Lung (tissue), 12 donors: ENCODE results near the gene SHOX. TPM values are rescaled to one million over a fixed set of nuclear protein-coding genes. Genes with fewer than 3 reads are reported as not detected.

Experiments used
- ATAC-seq: fragments of 200-7000 bp; cut with Tn5 transposase; one replicate; pipeline ENCODE4 v1.9.1; 2020; ENCODE audit warnings: moderate number of reproducible peaks; ENCODE audit not compliant: insufficient read depth, low FRiP score
- DNase-seq, 3 donors: peaks; one replicate each; pipeline ENCODE4 v3.0.0-alpha.2; 2013 to 2017
- H3K27ac ChIP-seq, 2 donors: one replicate each; pipeline ENCODE4 v1.5.1; 2013; ENCODE audit warnings: mild to moderate bottlenecking in 2 of 2, moderate library complexity in 2 of 2, control low read depth in 1 of 2, inconsistent platforms in 1 of 2, low read depth in 1 of 2, low read length in 1 of 2
- H3K27me3 ChIP-seq, 3 donors: one replicate each; pipeline ENCODE4 v1.5.1; 2013; ENCODE audit warnings: low read length in 2 of 3; ENCODE audit not compliant: control insufficient read depth in 3 of 3, insufficient read depth in 3 of 3
- H3K36me3 ChIP-seq, 4 donors: one replicate each; pipeline ENCODE4 v1.5.1; 2013; ENCODE audit warnings: low read length in 4 of 4, mild to moderate bottlenecking in 1 of 4, moderate library complexity in 1 of 4; ENCODE audit not compliant: control insufficient read depth in 4 of 4, insufficient read depth in 4 of 4
- H3K4me1 ChIP-seq, 5 donors: one replicate each; pipeline ENCODE4 v1.5.1; 2013; ENCODE audit warnings: low read length in 5 of 5, mild to moderate bottlenecking in 2 of 5, moderate library complexity in 1 of 5; ENCODE audit not compliant: control insufficient read depth in 5 of 5, insufficient read depth in 5 of 5
- H3K4me3 ChIP-seq: one replicate; pipeline ENCODE4 v1.5.1; 2013; ENCODE audit warnings: mild to moderate bottlenecking, control low read depth, moderate library complexity
- H3K9ac ChIP-seq, 2 donors: one replicate each; pipeline ENCODE4 v1.5.1; 2013; ENCODE audit warnings: low read length in 2 of 2, control low read depth in 1 of 2; ENCODE audit not compliant: insufficient read depth in 1 of 2
- H3K9me3 ChIP-seq, 4 donors: one replicate each; pipeline ENCODE4 v1.5.1; 2013; ENCODE audit warnings: low read length in 3 of 4, mild to moderate bottlenecking in 1 of 4, moderate library complexity in 1 of 4; ENCODE audit not compliant: control insufficient read depth in 4 of 4, insufficient read depth in 3 of 4
- WGBS, 2 donors: extraction: QIAGEN DNeasy Blood & Tissue Kit; methylation state at CpG; one replicate each; pipeline ENCODE4 v1.1.7; 2013; 5-methylcytosine and 5-hydroxymethylcytosine counted together
- polyA plus RNA-seq, 2 donors: library from polyadenylated mRNA; stranded (reverse); fragments of 200-250 nt; gene quantifications; one replicate each; pipeline ENCODE4 v1.2.1, GENCODE V29; 2013
- total RNA-seq, 2 donors: library from RNA; depleted of rRNA in 1 of 2; stranded (reverse); fragments of >200 nt in 1 of 2; gene quantifications; one replicate each; pipeline ENCODE4 v1.2.1, GENCODE V29; 2014 to 2021
- TF ChIP-seq, protein P1 (sequence below): IDR thresholded peaks from 2 replicates; pipeline ENCODE4 v1.5.1; 2012; ENCODE audit warnings: mild to moderate bottlenecking; ENCODE audit errors: control extremely low read depth, extremely low read depth
- donor health status: control.
- donor health status: control.
- donor health status: Bipolar disorder and iron deficiency.
- donor health status: healthy.
- donor health status: DM: yes; HTN: yes; CAD: no.

SHOX gene
- total and polyA plus RNA-seq, 4 donors: not detected

DNA sequence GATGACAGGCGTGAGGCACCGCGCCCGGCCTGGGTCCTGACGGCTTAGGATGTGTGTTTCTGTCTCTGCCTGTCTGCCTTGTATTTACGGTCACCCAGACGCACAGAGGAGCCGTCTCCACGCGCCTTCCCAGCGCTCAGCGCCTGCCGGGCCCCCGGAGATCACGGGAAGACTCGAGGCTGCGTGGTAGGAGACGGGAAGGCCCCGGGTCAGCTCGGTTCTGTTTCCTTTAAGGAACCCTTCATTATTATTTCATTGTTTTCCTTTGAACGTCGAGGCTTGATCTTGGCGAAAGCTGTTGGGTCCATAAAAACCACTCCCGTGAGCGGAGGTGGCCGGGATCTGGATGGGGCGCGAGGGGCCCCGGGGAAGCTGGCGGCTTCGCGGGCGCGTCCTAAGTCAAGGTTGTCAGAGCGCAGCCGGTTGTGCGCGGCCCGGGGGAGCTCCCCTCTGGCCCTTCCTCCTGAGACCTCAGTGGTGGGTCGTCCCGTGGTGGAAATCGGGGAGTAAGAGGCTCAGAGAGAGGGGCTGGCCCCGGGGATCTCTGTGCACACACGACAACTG, 1.3 kb downstream of the SHOX start:
- no peak overlapping the region for H3K27ac ChIP-seq
- H3K4me3 ChIP-seq: no peak overlapping the region
- H3K9me3 ChIP-seq: peaks cover 0 to 12% (median 0%) of the 10 kb centered on the region in 4 donors
- DNase-seq (no peak), ATAC-seq (no peak)
- peaks cover 0 to 2% (median 0%) of the 10 kb centered on the region in 5 donors for H3K4me1 ChIP-seq
- peaks cover 48 to 77% (median 49%) of the 10 kb centered on the region in 3 donors for H3K27me3 ChIP-seq
- WGBS, 2 donors: 3% methylated on average over 44 of the region's 44 CpGs
- no peaks in the 10 kb centered on the region for H3K36me3 ChIP-seq
- TF ChIP-seq, protein P1, sequence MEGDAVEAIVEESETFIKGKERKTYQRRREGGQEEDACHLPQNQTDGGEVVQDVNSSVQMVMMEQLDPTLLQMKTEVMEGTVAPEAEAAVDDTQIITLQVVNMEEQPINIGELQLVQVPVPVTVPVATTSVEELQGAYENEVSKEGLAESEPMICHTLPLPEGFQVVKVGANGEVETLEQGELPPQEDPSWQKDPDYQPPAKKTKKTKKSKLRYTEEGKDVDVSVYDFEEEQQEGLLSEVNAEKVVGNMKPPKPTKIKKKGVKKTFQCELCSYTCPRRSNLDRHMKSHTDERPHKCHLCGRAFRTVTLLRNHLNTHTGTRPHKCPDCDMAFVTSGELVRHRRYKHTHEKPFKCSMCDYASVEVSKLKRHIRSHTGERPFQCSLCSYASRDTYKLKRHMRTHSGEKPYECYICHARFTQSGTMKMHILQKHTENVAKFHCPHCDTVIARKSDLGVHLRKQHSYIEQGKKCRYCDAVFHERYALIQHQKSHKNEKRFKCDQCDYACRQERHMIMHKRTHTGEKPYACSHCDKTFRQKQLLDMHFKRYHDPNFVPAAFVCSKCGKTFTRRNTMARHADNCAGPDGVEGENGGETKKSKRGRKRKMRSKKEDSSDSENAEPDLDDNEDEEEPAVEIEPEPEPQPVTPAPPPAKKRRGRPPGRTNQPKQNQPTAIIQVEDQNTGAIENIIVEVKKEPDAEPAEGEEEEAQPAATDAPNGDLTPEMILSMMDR: no peak
- H3K9ac ChIP-seq: no peak overlapping the region

DNA sequence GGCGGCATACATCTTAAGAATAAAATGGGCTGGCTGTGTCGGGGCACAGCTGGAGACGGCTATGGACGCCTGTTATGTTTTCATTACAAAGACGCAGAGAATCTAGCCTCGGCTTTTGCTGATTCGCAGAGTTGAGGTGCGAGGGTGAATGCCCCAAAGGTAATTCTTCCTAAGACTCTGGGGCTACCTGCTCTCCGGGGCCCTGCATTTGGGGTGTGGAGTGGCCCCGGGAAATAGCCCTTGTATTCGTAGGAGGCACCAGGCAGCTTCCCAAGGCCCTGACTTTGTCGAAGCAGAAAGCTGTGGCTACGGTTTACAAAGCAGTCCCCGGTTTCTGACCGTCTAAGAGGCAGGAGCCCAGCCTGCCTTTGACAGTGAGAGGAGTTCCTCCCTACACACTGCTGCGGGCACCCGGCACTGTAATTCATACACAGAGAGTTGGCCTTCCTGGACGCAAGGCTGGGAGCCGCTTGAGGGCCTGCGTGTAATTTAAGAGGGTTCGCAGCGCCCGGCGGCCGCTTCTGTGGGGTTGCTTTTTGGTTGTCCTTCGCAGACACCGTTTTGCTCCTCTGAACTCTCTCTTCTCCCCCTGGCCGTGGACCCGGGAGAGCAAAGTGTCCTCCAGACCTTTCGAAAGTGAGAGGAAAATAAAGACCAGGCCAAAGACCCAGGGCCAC, 1.9 kb downstream of the SHOX start:
- DNase-seq: no peak
- Histone ChIP-seq H3K9ac (no peak overlapping the region), H3K27ac (no peak overlapping the region), H3K4me3 (no peak overlapping the region), H3K36me3 (no peaks in the 10 kb centered on the region), H3K9me3 (peaks cover 0 to 12% (median 0%) of the 10 kb centered on the region in 4 donors), H3K27me3 (peaks cover 48 to 77% (median 49%) of the 10 kb centered on the region in 3 donors), H3K4me1 (peaks cover 0 to 2% (median 0%) of the 10 kb centered on the region in 5 donors)
- TF ChIP-seq, protein P1: no peak
- no peak for ATAC-seq
- 1% methylated on average over 30 of the region's 30 CpGs for WGBS, 2 donors

DNA sequence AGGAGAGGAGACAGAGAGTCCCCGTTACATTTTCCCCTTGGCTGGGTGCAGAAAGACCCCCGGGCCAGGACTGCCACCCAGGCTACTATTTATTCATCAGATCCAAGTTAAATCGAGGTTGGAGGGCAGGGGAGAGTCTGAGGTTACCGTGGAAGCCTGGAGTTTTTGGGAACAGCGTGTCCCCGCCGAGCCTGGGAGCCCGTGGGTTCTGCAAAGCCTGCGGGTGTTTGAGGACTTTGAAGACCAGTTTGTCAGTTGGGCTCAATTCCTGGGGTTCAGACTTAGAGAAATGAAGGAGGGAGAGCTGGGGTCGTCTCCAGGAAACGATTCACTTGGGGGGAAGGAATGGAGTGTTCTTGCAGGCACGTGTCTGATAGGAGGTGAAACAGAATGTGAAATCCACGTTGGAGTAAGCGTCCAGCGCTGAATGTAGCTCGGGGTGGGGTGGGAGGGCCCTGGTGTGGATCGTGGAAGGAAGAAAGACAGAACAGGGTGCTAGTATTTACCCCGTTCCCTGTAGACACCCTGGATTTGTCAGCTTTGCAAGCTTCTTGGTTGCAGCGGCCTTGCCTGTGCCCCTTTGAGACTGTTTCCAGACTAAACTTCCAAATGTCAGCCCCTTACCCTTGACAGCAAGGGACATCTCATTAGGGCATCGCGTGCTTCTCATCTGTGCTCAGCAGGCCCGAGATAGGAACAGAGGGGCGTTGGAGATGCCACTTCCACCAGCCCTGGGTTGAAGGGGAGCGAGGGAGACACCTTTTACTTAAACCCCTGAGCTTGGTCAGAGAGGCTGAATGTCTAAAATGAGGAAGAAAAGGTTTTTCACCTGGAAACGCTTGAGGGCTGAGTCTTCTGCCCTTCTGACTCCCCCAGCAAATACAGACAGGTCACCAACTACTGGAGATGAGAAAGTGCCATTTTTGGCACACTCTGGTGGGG, 2.7 kb downstream of the SHOX start:
- H3K4me1 ChIP-seq: peaks cover 0 to 4% (median 0%) of the 10 kb centered on the region in 5 donors

More for the DNA sequence above, 2.7 kb downstream of the SHOX start:
- TF ChIP-seq, protein P1: no peak
- Histone ChIP-seq H3K27me3 (peaks cover 52 to 78% (median 53%) of the 10 kb centered on the region in 3 donors), H3K4me3 (no peak overlapping the region), H3K27ac (no peak overlapping the region), H3K9me3 (peaks cover 0 to 12% (median 0%) of the 10 kb centered on the region in 4 donors), H3K9ac (no peak overlapping the region), H3K36me3 (no peaks in the 10 kb centered on the region)
- WGBS, 2 donors: 3 to 4% methylated on average over 25 of the region's 25 CpGs
- DNase-seq (no peak), ATAC-seq (no peak)
